ENCODE results near the gene IL2RA.

IL2RA gene

GRCh38 chr10:6044060-6044459, 18.1 kb downstream of the IL2RA start:
- in situ Hi-C loops (cut with HindIII; ENCODE audit: low sequenced_read_pairs), result loop anchor here (5.0 kb wide), 4 partner anchors 38 to 93 kb away; no protein-coding TSS in a partner anchor

- in situ Hi-C loops (cut with HindIII; ENCODE audit: low sequenced_read_pairs), result loop anchor here (5.0 kb wide), 4 partner anchors 39 to 94 kb away; no protein-coding TSS in a partner anchor
Observed at GRCh38 chr10:6043377-6043776, 18.8 kb downstream of the IL2RA start.

- in situ Hi-C loops (cut with HindIII; ENCODE audit: low sequenced_read_pairs), result loop anchor here (5.0 kb wide), 4 partner anchors 42 to 97 kb away; no protein-coding TSS in a partner anchor
Observed at GRCh38 chr10:6040205-6040604, 22.0 kb downstream of the IL2RA start.

GRCh38 chr10:6039711-6040110, 22.5 kb downstream of the IL2RA start:
- in situ Hi-C loops (cut with HindIII; ENCODE audit: low sequenced_read_pairs), result loop anchor here (5.0 kb wide), 4 partner anchors 42 to 98 kb away; no protein-coding TSS in a partner anchor

GRCh38 chr10:6038071-6038631, 24.0 kb downstream of the IL2RA start:
- in situ Hi-C loops (cut with HindIII; ENCODE audit: low sequenced_read_pairs), result no loop called here

GRCh38 chr10:6037422-6037821, 24.7 kb downstream of the IL2RA start:
- in situ Hi-C loops (cut with HindIII; ENCODE audit: low sequenced_read_pairs), result no loop called here

GRCh38 chr10:6036861-6037321, 25.3 kb downstream of the IL2RA start:
- in situ Hi-C loops (cut with HindIII; ENCODE audit: low sequenced_read_pairs), result no loop called here

GRCh38 chr10:6035931-6036575, 26.1 kb downstream of the IL2RA start:
- in situ Hi-C loops (cut with HindIII; ENCODE audit: low sequenced_read_pairs), result no loop called here

GRCh38 chr10:6035101-6035834, 26.9 kb downstream of the IL2RA start:
- in situ Hi-C loops (cut with HindIII; ENCODE audit: low sequenced_read_pairs), result no loop called here

- in situ Hi-C loops (cut with HindIII; ENCODE audit: low sequenced_read_pairs), result no loop called here
Observed at GRCh38 chr10:6034371-6034770, 27.8 kb downstream of the IL2RA start.

GRCh38 chr10:6033954-6034353, 28.2 kb downstream of the IL2RA start:
- in situ Hi-C loops (cut with HindIII; ENCODE audit: low sequenced_read_pairs), result no loop called here

- in situ Hi-C loops (cut with HindIII; ENCODE audit: low sequenced_read_pairs), result no loop called here
Observed at GRCh38 chr10:6030940-6031339, 31.2 kb downstream of the IL2RA start.

- in situ Hi-C loops (cut with HindIII; ENCODE audit: low sequenced_read_pairs), result no loop called here
Observed at GRCh38 chr10:6030217-6030616, 31.9 kb downstream of the IL2RA start.

- in situ Hi-C loops (cut with HindIII; ENCODE audit: low sequenced_read_pairs), result no loop called here
Observed at GRCh38 chr10:6027929-6028328, 34.2 kb downstream of the IL2RA start.

GRCh38 chr10:6025683-6026255, 36.4 kb downstream of the IL2RA start:
- in situ Hi-C loops (cut with HindIII; ENCODE audit: low sequenced_read_pairs), result no loop called here

GRCh38 chr10:6024334-6024682, 37.9 kb downstream of the IL2RA start:
- in situ Hi-C loops (cut with HindIII; ENCODE audit: low sequenced_read_pairs), result no loop called here

- in situ Hi-C loops (cut with HindIII; ENCODE audit: low sequenced_read_pairs), result no loop called here
Observed at GRCh38 chr10:6023661-6024333, 38.4 kb downstream of the IL2RA start.

GRCh38 chr10:6022660-6023059, 39.5 kb downstream of the IL2RA start:
- in situ Hi-C loops (cut with HindIII; ENCODE audit: low sequenced_read_pairs), result no loop called here

- in situ Hi-C loops (cut with HindIII; ENCODE audit: low sequenced_read_pairs), result no loop called here
Observed at GRCh38 chr10:6020826-6021225, 41.3 kb downstream of the IL2RA start.

- in situ Hi-C loops (cut with HindIII; ENCODE audit: low sequenced_read_pairs), result no loop called here
Observed at GRCh38 chr10:6019796-6020195, 42.4 kb downstream of the IL2RA start.

All from endothelial cell of hepatic sinusoid (primary cell).